Body of pancreas (tissue), 4 donors: ENCODE measurements around the gene KRT82.

Source experiments
- CTCF ChIP-seq, 7 experiments: fragments of 450-650 bp in 4 of 7; fragments of 200-600 bp in 3 of 7; sonication (generic) in 3 of 7; IDR thresholded peaks; one replicate each; pipeline ENCODE4 v1.5.1; 2016 to 2019; ENCODE audit warnings: antibody characterized with exemption in 7 of 7
- POLR2A ChIP-seq, 3 donors: fragments of 450-650 bp; IDR thresholded peaks; one replicate each; pipeline ENCODE4 v1.6.1; 2016; ENCODE audit warnings: antibody characterized with exemption in 3 of 3, mild to moderate bottlenecking in 2 of 3

GRCh38 chr12:52346593-52346992 is 59.5 kb downstream of the KRT82 start:
- no peak for TF ChIP-seq POLR2A (IDR thresholded peaks at IDR 0.05)
- TF ChIP-seq CTCF (IDR thresholded peaks at IDR 0.05), result no peak
